Endothelial cell of umbilical vein (primary cell): ENCODE data around the gene GRB14.

Experiments
- CTCF ChIP-seq, 2 donors: IDR thresholded peaks; 1 replicate in 1 of 2; 2 replicates in 1 of 2; pipeline ENCODE4 v1.5.1; 2011; ENCODE audit warnings: low read length in 2 of 2, mild to moderate bottlenecking in 2 of 2, moderate library complexity in 2 of 2, control low read depth in 1 of 2, inconsistent platforms in 1 of 2, low read depth in 1 of 2; ENCODE audit not compliant: insufficient read depth in 1 of 2; ENCODE audit errors: extremely low read depth in 1 of 2
- EZH2 ChIP-seq: IDR thresholded peaks from 2 replicates; pipeline ENCODE4 v1.6.1; 2012; ENCODE audit warnings: borderline replicate concordance, low read depth, mild to moderate bottlenecking, moderate library complexity, low read length, inconsistent platforms; ENCODE audit not compliant: severe bottlenecking
- JUN ChIP-seq: IDR thresholded peaks from 2 replicates; pipeline ENCODE4 v1.6.1; 2011; ENCODE audit warnings: borderline replicate concordance, low read depth; ENCODE audit not compliant: insufficient read length, insufficient read depth
- MAX ChIP-seq: IDR thresholded peaks from 2 replicates; pipeline ENCODE4 v1.6.1; 2011; ENCODE audit not compliant: insufficient read depth, insufficient read length
- MYC ChIP-seq: IDR thresholded peaks from one replicate; pipeline ENCODE4 v1.6.1; 2011; ENCODE audit warnings: mild to moderate bottlenecking, low read depth, low read length
- POLR2A ChIP-seq: IDR thresholded peaks from 2 replicates; pipeline ENCODE4 v1.6.1; 2012; ENCODE audit warnings: low read depth, mild to moderate bottlenecking, control low read depth, low read length
- POLR2AphosphoS5 ChIP-seq: IDR thresholded peaks from 2 replicates; pipeline ENCODE4 v1.6.1; 2012; ENCODE audit warnings: low read depth, mild to moderate bottlenecking, control low read depth, low read length, moderate library complexity; ENCODE audit not compliant: insufficient read depth

GRCh38 chr2:164593959-164594358, 27.3 kb downstream of the GRB14 start:
- no peak for TF ChIP-seq CTCF (IDR thresholded peaks at IDR 0.05; ENCODE audit: extremely low read depth in 1 of 2, insufficient read depth in 1 of 2, low read depth in 1 of 2, low read length in 2 of 2)
- no peak for TF ChIP-seq POLR2AphosphoS5
- no peak for TF ChIP-seq POLR2A
- TF ChIP-seq EZH2: no peak
- TF ChIP-seq JUN: no peak
- no peak for TF ChIP-seq MAX
- TF ChIP-seq MYC: no peak
